ENCODE data around the gene TBATA. TPM values are rescaled to one million over a fixed set of nuclear protein-coding genes. Genes with fewer than 3 reads are reported as not detected.

TBATA gene
- total and polyA plus RNA-seq, 4 donors, result not detected

DNA sequence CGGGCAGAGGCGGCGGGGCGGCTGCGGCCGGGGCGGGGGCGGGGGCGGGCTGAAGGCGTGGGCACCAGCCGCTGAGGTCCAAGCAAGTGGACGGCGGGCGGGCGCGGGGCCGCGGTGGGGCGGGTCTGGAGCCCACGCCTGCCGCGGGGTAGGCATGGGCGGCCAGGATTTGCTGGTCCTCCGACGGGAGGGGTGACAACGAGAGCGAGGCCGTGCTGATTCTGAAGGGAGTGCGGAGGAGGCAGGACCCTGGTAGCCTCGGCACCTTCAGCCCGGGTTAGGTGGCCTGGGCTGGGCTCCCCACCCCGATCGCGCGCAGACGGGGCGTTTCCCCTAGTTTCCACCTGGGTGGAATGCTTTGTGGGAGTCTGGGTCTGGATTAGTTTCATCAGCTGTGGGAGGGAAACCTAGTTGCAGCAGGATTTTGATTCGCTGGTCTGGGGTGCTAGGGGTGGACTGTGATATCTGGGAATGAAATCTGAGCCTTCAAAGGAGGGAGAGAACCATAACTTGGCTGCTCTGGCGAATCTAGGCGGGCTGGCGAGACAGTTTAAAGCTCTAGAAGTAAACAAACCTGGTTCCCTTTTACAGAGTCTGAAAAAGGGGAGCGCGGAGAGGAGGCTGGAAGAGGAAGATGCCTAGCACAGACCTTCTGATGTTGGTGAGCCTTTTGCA is 31.2 kb upstream of the TBATA start (continued):
- TF ChIP-seq, protein P1, sequence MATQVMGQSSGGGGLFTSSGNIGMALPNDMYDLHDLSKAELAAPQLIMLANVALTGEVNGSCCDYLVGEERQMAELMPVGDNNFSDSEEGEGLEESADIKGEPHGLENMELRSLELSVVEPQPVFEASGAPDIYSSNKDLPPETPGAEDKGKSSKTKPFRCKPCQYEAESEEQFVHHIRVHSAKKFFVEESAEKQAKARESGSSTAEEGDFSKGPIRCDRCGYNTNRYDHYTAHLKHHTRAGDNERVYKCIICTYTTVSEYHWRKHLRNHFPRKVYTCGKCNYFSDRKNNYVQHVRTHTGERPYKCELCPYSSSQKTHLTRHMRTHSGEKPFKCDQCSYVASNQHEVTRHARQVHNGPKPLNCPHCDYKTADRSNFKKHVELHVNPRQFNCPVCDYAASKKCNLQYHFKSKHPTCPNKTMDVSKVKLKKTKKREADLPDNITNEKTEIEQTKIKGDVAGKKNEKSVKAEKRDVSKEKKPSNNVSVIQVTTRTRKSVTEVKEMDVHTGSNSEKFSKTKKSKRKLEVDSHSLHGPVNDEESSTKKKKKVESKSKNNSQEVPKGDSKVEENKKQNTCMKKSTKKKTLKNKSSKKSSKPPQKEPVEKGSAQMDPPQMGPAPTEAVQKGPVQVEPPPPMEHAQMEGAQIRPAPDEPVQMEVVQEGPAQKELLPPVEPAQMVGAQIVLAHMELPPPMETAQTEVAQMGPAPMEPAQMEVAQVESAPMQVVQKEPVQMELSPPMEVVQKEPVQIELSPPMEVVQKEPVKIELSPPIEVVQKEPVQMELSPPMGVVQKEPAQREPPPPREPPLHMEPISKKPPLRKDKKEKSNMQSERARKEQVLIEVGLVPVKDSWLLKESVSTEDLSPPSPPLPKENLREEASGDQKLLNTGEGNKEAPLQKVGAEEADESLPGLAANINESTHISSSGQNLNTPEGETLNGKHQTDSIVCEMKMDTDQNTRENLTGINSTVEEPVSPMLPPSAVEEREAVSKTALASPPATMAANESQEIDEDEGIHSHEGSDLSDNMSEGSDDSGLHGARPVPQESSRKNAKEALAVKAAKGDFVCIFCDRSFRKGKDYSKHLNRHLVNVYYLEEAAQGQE (IDR thresholded peaks at IDR 0.05), result no peak
- TF ChIP-seq, protein P2, sequence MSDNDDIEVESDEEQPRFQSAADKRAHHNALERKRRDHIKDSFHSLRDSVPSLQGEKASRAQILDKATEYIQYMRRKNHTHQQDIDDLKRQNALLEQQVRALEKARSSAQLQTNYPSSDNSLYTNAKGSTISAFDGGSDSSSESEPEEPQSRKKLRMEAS (IDR thresholded peaks at IDR 0.05), result peak; percentile 16
- TF ChIP-seq FOXA2 (IDR thresholded peaks at IDR 0.05), result no peak

DNA sequence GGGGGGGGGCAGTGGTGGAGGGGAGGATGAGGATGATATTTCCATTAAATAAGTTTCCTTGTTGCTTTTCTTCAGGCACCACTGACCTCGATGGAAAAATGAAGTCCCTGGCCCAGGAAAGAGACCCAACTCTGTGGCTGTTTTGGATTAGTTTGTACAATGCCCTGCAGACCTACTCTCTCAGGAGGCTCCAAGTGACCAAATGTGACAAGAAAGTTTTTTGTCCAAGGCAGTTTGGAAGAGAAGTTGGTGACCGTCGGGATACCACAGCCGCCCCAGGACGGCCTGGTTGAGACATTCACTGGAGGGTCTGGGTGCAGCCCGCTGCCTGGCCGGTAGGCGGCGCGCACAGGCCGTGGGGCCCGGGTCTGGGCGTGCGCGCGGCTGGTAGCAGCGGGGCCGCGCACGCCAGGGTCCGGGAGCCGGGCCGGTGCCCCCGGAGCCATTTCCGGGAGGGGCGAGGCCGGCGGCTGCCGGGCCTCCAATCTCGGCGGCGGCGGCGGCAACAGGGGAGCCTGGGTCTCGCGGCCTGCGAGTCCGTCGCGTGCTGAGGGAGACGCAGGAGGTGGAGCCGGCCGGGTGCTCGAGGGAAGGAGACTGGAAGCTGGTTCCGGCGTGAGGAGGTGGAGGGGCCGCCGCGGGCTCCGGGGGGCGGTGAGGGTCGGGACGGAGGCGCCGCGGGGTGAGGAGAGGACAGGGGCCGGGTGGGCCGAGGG is 30.5 kb upstream of the TBATA start, which contains the start of gene SGPL1:
TSS of gene SGPL1 (plus strand) at position 445 of the 716 bp plus-strand sequence. CDS start 906 bp downstream, outside the sequence.
- Histone ChIP-seq H3K27ac (ENCODE audit: low read depth in 1 of 2, low read length in 2 of 2) (peak within 1 kb of the TSS; percentile 86 to 87), H3K4me3 (ENCODE audit: low read depth in 1 of 3, low read length in 3 of 3) (peak within 1 kb of the TSS; percentile 65 to 92 (median 88)), H3K9me3 (ENCODE audit: control insufficient read depth in 4 of 4, low read length in 3 of 4) (no peaks in the 10 kb centered on the region), H3K4me1 (ENCODE audit: control insufficient read depth in 4 of 4, insufficient read depth in 4 of 4, low read length in 3 of 4) (peaks cover 2 to 11% (median 8%) of the 10 kb centered on the region in 4 donors), H3K27me3 (ENCODE audit: control insufficient read depth in 4 of 4, insufficient read depth in 4 of 4, low read length in 3 of 4) (no peaks in the 10 kb centered on the region), H3K36me3 (ENCODE audit: control insufficient read depth in 4 of 4, insufficient read depth in 3 of 4, low read depth in 1 of 4, low read length in 3 of 4) (peaks cover 0 to 6% (median 1%) of the 10 kb centered on the region in 4 donors), H3K9ac (ENCODE audit: low read depth in 1 of 2, low read length in 2 of 2) (peak within 1 kb of the TSS; percentile 75 to 82)
- DNase-seq (ENCODE audit: low spot score), result peak; percentile 84
- WGBS, result 2% methylated on average over 58 of the region's 58 CpGs
- TF ChIP-seq GABPA (IDR thresholded peaks at IDR 0.05 in 1 of 2, conservative IDR thresholded peaks at IDR 0.05 in 1 of 2), result no peak
- peak; percentile 77 to 84 for TF ChIP-seq RAD21 (IDR thresholded peaks at IDR 0.05)
- TF ChIP-seq HNF4A (conservative IDR thresholded peaks at IDR 0.05), result no peak
- TF ChIP-seq, protein P3, sequence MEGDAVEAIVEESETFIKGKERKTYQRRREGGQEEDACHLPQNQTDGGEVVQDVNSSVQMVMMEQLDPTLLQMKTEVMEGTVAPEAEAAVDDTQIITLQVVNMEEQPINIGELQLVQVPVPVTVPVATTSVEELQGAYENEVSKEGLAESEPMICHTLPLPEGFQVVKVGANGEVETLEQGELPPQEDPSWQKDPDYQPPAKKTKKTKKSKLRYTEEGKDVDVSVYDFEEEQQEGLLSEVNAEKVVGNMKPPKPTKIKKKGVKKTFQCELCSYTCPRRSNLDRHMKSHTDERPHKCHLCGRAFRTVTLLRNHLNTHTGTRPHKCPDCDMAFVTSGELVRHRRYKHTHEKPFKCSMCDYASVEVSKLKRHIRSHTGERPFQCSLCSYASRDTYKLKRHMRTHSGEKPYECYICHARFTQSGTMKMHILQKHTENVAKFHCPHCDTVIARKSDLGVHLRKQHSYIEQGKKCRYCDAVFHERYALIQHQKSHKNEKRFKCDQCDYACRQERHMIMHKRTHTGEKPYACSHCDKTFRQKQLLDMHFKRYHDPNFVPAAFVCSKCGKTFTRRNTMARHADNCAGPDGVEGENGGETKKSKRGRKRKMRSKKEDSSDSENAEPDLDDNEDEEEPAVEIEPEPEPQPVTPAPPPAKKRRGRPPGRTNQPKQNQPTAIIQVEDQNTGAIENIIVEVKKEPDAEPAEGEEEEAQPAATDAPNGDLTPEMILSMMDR (IDR thresholded peaks at IDR 0.05; ENCODE audit: low read depth, low read length, missing input control), result peak; percentile 98
- TF ChIP-seq FOXA2 (IDR thresholded peaks at IDR 0.05), result no peak

DNA sequence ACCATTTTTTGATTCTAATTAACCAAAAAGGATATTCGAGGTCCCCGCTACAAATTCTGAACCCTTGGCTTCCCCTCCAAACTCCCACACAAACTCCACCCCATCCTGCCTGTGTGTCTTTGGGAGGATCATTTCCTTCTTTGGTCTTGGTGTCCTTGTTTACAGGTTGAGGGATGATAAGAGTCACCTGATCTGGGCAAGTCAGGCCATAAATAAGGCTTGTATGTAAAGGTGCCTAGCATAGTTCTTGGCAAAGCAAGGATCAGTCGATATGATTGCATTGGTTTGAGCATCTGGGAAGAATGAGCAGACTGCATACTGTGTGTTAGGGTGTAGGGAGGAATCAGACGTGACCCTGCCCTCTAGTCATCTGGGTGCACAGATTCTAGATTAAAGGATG is 28.9 kb upstream of the TBATA start:
- H3K4me3 ChIP-seq (ENCODE audit: low read depth in 1 of 3, low read length in 3 of 3), result no peak overlapping the region
- TF ChIP-seq FOXA2 (IDR thresholded peaks at IDR 0.05), result no peak
- TF ChIP-seq, protein P4, sequence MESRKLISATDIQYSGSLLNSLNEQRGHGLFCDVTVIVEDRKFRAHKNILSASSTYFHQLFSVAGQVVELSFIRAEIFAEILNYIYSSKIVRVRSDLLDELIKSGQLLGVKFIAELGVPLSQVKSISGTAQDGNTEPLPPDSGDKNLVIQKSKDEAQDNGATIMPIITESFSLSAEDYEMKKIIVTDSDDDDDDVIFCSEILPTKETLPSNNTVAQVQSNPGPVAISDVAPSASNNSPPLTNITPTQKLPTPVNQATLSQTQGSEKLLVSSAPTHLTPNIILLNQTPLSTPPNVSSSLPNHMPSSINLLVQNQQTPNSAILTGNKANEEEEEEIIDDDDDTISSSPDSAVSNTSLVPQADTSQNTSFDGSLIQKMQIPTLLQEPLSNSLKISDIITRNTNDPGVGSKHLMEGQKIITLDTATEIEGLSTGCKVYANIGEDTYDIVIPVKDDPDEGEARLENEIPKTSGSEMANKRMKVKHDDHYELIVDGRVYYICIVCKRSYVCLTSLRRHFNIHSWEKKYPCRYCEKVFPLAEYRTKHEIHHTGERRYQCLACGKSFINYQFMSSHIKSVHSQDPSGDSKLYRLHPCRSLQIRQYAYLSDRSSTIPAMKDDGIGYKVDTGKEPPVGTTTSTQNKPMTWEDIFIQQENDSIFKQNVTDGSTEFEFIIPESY (IDR thresholded peaks at IDR 0.05), result no peak
- no peak overlapping the region for H3K9ac ChIP-seq (ENCODE audit: low read depth in 1 of 2, low read length in 2 of 2)
- WGBS, result 87% methylated on average over 4 of the region's 4 CpGs
- no peak for DNase-seq (ENCODE audit: low spot score)
- peaks cover 0 to 2% (median under 1%) of the 10 kb centered on the region in 4 donors for H3K36me3 ChIP-seq (ENCODE audit: control insufficient read depth in 4 of 4, insufficient read depth in 3 of 4, low read depth in 1 of 4, low read length in 3 of 4)
- peaks cover 2 to 11% (median 8%) of the 10 kb centered on the region in 4 donors for H3K4me1 ChIP-seq (ENCODE audit: control insufficient read depth in 4 of 4, insufficient read depth in 4 of 4, low read length in 3 of 4)
- H3K9me3 ChIP-seq (ENCODE audit: control insufficient read depth in 4 of 4, low read length in 3 of 4), result no peaks in the 10 kb centered on the region
- H3K27me3 ChIP-seq (ENCODE audit: control insufficient read depth in 4 of 4, insufficient read depth in 4 of 4, low read length in 3 of 4), result no peaks in the 10 kb centered on the region
- H3K27ac ChIP-seq (ENCODE audit: low read depth in 1 of 2, low read length in 2 of 2), result no peak overlapping the region

Data from liver (tissue), 9 donors.